ENCODE data around the gene RAB3IL1.

GRCh38 chr11:61890529-61891330 lies 26.6 kb downstream of the RAB3IL1 start:
- TF ChIP-seq POLR2A (IDR thresholded peaks at IDR 0.05; ENCODE audit: low read length) (no peak), GATA1 (IDR thresholded peaks at IDR 0.05; ENCODE audit: low read depth, low read length) (no peak)

Data from erythroblast (primary cell).